GM04504 (cell line): Measurements from ENCODE around the gene PPA2.
"Not testable (repeated sequence)": the region's sequence is repeated elsewhere in the genome, so short reads cannot be mapped to it uniquely, and the experiment has no call there.

Source experiments
- DNase-seq: peaks from one replicate; pipeline ENCODE4 v3.0.0-alpha.2; 2012; ENCODE audit warnings: low read depth

Gene PPA2

DNA sequence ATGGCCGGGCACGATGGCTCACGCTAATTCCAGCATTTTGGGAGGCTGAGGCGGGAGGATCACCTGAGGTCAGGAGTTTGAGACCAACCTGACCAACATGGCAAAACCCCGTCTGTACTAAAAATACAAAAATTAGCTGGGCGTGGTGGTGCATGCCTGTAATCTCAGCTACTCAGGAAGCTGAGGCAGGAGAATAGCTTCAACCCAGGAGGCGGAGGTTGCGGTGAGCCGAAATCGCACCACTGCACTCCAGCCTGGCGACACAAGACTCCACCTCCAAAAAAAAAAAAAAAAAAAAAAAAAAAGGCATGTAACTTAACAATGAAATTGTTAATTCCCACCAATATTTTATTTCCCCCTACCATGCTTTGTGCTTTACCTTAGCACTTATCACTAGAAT lies 15.3 kb downstream of the PPA2 start:
- not testable (repeated sequence) for DNase-seq

DNA sequence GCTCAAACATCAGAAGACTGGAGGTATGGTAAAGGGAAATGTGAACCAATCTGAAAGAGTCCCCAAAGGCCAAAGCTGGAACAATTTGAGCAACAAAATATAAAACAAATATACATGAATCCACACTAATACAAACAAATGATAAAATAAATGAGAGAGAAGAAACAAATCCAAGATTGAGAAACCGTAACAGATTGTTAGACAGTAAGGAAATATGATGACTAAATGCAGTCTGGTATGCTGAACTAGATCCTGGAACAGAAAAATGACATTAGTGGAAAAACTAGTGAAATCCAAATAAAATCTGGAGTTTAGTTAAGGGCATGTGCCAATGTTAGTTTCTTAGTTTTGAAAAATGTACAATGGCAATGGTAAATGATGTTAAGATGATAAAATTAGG lies 15.9 kb downstream of the PPA2 start:
- no peak for DNase-seq

DNA sequence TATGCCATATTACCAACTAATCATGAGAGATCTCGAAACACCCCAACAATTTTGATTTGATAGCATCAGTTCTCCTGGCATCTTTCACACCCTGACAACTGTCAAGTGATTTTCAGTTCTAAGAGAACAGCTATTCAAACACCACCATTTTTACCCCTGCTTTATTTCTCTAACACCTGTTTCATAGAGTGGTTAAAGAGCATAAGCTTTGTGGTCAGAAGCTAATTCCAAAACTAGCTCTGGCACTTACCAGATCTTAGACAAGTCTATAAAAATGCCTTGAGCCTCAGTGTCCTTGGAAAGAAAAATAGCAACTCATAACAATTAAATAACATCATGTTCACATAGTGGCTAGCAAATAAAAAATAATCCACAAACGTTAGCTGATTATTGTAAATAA lies 17.9 kb downstream of the PPA2 start:
- no peak for DNase-seq

DNA sequence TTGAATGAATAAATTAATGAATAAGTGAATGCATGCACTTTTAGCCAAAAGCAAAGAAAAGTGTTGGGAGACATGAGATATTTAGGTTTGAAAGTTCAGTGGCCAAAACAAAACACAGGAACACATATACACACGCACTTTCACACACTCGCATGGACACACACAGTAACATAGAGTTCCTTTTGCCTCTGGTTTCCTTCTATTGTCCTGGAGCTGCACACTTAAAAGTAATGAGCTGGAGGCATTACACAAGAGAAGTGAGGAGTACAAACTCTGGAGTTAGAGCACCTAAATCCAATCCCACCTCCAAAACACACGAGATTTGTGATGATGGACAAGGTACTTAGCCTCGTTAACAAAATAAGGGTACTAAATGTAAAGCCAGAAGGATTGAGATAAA lies 18.7 kb downstream of the PPA2 start:
- no peak for DNase-seq

DNA sequence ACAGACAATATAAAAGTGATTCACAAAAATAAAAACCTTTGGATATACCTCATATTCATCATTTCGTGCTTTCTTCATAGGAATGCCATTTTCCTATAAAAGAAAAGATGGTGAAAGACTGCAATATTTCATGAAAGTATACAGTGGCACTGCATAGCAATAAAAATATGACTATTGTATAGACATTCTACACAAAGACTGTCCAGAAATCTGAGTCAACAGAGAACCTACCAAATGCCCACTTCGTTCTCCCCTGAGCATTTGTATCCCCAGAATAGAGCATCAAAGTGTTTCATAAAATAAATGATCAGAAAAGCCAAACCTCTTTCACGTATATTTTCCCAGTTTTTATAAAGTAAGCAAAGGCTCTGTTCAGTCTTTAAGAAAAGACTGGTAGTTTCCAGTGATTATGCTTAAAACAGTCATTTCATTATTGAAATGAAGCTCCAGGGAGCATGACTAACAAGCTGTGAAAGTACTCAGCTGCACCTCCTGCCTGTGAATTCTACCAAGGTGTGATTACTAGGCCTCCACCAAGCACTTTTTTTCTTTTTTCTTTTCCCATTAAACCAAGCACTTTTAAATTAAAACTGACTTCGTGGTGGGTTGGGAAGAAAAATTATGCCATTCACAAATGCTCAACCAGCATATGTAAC lies 20.2 kb downstream of the PPA2 start:
- DNase-seq, result no peak

DNA sequence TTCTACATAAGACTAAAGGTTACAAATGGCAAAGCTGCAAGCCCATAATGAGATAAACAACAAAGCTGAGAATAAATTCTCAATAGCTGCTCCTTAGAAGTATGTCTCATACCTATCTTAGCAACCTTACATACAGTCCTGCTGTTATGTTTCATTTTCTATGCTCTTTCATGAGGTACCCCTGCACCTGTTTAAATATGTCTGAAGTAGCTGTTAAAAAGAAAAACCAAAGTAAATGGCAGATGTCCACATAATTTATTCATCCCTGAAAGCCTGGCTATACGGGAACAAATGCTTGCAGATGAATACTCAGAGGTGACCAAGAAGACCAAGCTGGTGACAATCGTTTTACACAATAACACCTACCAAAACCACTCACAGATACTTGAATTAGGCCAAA lies 22.5 kb downstream of the PPA2 start:
- no peak for DNase-seq

DNA sequence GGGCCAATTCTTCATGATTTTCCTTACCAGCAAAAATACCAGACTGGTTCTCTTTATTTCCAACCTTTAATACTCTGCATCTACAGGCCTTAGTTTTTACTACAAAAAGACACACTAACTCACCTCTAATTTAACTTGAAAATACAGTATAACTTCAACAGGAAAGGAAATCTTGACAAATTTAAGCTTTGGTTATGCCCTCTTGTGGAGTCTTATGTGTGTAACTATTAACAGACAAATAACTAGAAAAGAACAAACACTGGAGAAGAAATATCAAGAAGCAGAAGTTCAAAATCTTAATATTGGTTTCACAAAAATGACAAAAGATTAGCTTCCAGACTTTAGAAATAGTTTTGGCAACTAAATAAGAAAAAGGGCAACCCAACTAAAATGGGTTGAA lies 33.0 kb downstream of the PPA2 start:
- no peak for DNase-seq

DNA sequence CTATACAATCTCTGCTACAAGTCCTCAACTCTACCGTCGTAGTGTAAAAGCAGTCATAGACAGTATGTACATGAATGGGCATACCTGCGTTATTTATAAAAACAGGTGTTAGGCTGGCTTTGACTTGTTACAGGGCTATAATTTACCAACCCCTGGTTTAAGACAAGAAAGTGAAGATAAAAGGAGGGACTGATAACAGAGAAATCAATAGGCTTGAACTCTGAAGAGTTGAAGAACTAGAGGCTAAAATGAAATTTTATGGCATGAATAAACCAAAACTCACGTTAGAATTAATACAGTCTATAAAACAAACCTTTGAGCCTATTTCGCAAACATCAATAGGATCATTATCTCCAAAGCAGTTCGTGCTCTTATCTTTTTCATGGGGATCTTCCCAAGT lies 36.2 kb downstream of the PPA2 start:
- no peak for DNase-seq

DNA sequence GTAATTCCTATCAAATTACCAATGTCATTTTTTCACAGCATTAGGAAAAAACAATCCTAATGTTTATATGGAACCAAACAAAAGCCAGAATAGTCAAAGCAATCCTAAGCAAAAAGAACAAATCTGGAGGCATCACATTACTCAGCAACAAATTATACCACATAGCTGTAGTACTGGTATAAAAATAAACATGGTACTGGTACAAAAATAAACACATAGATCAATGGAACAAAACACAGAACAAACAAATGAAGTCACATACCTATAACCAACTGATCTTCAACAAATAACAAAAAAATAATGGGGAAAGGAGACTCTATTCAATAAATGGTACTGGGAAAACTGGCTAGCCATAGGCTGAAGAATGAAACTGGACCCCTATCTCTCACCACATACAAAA lies 37.4 kb downstream of the PPA2 start:
- no peak for DNase-seq

DNA sequence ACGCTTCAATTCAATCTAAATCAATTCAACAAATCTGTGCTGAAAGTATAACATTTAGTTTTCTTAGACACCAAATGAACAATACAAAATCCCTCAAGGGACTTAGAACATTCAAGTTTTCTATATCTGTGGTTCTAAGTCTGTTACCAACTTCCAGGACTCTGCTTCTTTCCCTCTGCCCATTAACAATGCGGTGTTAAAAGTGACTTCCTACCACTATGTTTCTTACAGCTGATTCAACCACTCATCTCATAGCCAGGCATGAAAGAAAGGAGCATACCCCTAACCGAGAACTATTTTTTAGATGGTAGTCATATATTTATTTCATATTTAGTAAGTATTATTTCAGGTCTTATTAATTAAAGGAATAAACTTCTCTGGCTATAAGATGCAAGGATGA lies 38.9 kb downstream of the PPA2 start:
- no peak for DNase-seq

DNA sequence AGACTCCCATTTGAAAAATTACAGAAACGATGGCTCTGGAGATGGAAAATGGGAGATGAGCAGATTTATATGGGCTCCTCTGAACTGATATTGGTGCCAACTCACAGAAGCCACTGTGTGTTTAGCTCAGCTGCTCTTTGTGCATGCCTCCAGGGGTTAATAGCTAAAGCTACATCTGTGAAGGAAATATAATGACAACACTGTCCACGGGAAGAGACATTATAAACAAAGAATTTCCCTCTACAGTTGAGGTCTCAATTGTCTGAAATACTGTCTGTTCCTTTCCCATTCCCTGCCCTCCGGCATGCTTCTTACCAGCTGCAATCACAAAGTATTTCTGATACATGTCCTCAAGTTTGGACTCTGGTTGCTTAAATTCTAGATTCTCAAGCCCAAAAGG lies 40.4 kb downstream of the PPA2 start:
- DNase-seq, result no peak

DNA sequence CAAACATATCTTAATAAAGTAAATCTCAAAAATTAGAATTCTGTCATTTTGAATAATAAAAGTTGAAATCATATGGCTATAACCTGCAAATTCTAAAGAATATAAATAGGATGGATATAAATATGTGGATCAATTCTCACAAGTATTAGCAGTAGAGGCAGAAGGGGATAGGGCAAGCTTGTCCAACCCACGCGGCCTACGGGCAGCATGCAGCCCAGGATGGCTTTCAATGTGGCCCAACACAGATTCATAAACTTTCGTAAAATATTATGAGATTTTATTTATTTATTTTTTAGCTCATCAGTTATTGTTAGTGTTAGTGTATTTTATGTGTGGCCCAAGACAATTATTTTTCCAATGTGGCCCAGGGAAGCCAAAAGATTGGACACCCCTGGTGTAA lies 41.4 kb downstream of the PPA2 start:
- DNase-seq, result no peak

DNA sequence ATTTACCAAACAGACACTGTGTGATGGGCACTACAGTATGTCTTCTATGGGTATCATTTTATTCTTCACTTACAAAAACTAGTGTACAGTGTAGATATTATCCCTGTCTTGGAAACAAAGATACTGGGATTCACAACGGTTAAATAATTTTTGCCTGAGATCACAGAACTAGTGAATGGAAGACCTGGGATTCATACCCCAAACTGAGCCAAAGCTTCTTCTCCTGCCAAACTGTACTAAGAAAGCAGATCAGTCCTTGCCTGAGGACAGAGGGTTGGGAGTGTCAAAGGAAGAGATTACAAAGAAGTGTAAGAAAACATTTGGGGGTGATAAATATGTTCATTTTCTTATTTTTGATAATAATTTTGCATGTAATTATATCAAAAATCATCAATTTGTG lies 43.1 kb downstream of the PPA2 start:
- no peak for DNase-seq

DNA sequence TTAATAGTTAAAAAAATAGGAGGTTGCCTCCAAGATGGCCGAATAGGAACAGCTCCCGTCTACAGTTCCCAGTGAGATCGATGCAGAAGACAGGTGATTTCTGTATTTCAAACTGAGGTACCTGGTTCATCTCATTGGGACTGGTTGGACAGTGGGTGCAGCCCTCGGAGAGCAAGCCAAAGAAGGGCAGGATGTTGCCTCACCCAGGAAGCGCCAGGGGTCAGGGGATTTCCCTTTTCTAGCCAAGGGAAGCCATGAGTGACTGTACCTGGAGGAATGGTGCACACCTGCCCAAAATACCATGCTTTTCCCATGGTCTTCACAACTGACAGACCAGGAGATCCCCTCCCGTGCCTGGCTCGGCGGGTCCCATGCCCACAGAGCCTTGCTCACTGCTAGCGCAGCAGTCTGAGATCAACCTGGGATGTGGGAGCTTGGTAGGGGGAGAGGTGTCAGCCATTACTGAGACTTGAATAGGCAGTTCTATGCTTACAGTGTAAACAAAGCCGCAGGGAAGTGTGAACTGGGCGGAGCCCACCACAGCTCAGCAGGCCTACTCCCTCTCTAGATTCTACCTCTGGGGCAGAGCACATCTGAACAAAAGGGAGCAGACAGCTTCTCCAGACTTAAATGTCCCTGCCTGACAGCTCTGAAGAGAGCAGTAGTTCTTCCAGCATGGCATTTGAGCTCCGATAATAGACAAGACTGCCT lies 47.5 kb downstream of the PPA2 start:
- DNase-seq, result no peak

DNA sequence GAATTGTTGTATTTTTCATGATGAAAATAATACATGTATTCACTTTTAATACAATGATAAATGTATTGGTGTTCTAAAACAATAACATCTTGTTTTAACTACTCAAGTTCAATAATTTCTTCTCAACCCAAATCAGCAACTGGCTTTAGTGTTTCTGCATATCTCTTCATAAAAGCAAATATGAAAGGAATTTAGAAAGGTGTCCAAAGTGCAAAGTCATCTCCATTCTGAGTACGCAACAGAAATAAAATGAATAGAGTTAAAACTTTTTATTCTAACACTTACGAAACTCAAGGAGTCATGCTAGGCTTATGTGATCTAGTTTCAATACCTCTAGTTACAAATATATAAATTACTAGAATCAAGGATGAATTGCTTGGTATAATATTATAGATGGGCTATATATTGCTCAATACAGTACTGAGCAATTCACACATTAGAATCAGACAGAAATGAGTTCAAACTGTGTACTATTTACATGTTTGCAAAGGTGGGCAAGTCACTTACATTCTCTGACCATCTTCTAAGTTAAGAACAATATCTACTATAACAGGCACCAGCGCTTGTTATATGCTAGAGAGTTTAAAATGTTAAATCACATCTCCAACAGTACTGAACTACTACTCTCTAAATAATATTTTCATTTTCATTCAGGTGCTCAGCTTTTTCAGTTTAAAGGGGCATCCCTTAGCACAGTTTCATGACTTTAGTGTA lies 51.5 kb downstream of the PPA2 start:
- DNase-seq, result no peak

DNA sequence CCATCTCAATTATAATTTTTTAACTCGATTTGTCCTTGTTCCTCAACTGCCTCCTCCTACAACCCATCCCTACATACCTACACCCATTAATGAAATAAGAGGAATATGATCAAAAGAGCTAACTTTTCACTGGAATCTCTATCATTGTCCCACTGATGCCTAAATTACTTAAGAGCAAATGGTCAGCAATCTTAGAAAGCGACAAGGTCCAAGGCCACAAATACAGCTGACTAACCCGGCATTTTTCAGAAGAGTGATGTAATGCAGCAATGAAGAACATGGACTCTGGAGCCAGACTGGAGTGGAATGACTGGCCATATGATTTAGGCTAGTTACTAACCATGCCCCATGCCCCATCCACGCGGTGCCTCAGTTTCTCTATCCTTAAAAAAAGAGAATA lies 56.2 kb downstream of the PPA2 start:
- no peak for DNase-seq

DNA sequence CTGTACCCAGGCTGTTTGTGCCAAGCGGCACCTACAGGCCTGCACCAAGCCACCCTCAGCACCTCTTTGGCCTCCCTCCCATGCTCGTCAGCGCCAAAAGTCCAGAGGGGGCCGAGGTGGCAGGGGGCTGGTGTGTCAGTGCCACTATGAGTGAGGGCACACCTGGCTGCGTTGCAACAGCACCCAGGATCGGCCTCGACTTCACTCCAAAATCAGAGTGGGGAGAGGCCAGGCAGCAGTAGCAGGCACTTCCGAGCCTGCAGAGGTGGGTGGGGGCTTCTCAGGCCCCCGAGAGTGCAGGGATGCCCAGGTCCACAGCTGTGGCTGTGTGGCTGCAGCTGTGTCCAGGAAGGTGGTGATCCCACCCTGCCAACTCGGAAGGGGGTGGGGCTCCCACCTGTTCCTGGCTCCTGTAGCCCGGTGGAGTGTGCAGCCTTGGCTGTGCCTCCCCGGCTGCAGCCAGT lies 58.5 kb downstream of the PPA2 start:
- DNase-seq, result no peak

DNA sequence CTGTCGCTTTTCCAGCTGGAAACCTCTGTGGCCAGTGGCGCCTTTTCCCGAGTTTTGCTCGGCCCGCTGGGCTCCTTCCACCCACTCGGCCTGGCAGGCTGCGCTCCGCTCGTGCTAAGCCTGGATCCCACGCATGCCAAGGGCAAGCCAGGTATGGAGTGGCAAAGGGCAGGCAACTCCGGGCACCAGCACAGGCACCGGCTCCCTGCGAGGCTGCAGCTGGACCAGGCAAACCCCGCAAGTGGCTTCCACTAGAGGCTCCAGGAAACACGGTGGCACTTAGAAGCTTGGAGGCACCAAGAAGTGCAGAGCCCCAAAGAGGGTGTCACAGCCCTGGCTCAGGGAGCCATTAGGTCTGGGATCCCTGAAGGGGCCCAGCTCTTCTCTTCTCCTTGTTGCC lies 59.5 kb downstream of the PPA2 start:
- no peak for DNase-seq

DNA sequence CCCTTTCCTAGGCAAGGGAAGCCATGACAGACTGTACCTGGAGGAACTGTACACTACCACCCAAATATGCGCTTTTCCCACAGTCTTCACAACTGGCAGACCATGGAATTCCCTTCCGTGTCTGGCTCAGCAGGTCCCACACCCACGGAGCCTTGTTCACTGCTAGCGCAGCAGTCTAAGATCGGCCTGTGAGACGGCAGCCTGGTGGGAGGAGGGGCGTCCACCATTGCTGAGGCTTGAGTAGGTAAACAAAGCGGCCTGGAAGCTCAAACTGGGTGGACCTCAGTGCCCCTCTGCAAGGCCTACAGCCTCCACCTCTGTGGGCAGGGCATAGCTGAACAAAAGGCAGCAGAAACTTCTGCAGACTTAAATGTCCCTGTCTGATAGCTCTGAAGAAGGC lies 64.7 kb downstream of the PPA2 start:
- DNase-seq, result not testable (repeated sequence)

DNA sequence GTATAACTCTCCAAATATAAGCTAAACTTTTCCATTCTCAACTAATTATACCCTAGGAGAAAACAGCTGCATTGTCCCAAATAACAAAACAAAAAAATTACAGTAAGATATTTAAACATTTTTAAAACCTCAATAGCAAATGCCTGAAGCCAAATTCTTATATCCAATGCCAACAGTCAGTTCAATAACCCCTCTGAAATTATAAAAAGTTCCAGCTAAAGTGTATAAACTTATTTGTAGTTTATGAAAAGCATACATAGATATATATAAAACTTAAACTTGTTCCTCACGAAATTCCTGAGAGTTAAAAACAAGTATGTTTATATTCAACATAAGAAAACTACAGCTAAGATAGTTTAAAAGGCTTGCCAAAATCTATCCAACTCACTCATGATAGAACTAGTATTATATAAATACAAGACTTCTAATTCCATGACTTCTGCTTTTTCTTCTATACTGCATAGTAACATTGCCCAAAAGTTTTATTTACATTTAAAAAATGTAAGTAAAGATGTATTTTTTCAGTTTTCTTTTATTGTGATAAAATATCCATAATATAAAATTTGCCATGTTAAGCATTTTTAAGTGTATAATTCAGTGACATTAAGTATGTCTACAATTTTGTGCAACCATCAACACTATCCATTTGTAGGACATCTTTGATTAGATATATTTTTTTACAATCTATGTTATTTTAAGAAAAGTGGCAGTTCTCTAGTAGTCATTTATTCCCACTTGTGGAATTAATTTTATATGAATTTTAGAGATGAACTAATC lies 72.8 kb downstream of the PPA2 start:
- no peak for DNase-seq

DNA sequence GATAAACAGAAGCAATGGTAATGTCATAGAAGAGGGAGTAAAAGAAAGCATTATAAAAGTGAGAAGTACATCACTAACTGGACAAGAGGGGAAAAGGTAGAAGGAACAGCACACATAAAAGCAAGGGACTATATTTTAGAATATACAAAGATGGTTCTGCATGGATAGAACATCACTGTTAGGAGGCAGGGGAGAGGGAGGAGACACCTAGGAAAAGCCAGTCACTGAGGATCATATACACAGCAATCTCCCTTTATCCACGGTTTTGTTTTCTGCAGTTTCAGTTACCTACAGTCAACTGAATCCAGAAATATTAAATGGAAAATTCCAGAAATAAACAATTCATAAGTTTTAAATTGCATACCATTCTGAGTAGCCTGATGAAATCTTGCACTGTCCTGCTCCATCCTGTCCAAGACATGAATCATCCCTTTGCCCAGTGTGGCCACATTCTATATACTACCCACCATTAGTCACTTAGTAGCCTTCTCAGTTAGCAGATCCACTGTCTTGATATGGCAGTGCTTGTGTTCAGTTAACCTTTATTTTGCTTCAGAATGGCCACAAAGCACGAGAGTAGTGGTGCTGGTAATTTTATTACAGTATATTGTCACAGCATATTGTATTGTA lies 74.2 kb downstream of the PPA2 start:
- DNase-seq, result peak; percentile 61

DNA sequence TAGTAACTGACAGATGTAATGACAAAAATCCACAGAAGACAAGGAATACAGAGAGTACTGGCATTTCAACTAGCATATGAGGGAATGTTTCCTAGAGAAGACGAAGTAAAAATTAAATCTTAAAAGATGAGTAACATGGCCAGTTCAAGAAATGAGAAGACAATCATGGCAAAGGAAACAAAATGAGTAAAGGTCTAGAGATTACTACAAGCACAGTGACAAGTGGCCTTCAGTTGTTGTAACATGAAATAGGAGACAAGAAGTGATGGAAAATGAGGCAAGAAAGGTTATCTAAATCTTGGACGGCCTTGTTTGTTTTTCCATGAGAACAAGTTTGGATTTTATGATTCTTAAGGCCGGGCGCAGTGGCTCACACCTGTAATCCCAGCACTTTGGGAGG lies 81.0 kb downstream of the PPA2 start:
- DNase-seq, result no peak
